K562 treated with DMSO at 1 percent for 24 hours (cell line): Measurements from ENCODE around the gene PPP2R5A. TPM values are rescaled to one million over a fixed set of nuclear protein-coding genes. Genes with fewer than 3 reads are reported as not detected.

Experiments
- total RNA-seq: library from RNA; unstranded; fragments of 300-600 nt; gene quantifications from 2 replicates; pipeline ENCODE4 v1.2.3, GENCODE V29; 2022; ENCODE audit warnings: low read depth; ENCODE audit not compliant: insufficient read depth

Gene PPP2R5A
- 53.1 and 58.0 TPM in 2 replicates for total RNA-seq

GRCh38 chr1:212284744-212285684, at the start of gene PPP2R5A:
PPP2R5A (plus strand) TSS chr1:212285410; CDS start chr1:212286111, 701 bp downstream.

Other genes starting within 250 kb of the PPP2R5A start
- gene INTS7, start 249.9 kb upstream of the PPP2R5A start, total RNA-seq: 18.8 and 22.4 TPM in 2 replicates
- 30.0 and 34.0 TPM in 2 replicates for gene DTL, start 249.7 kb upstream of the PPP2R5A start, total RNA-seq
- gene PACC1, start 129.5 kb downstream of the PPP2R5A start, total RNA-seq: 9.2 and 11.5 TPM in 2 replicates
- gene NENF, start 147.5 kb downstream of the PPP2R5A start, total RNA-seq: 83.1 and 89.1 TPM in 2 replicates